GM12873 (cell line): ENCODE measurements around the gene RFC1.

Source experiments
- CTCF ChIP-seq: IDR thresholded peaks from 2 replicates; pipeline ENCODE4 v1.5.1; 2012; ENCODE audit warnings: low read depth, mild to moderate bottlenecking, moderate library complexity, low read length, control low read depth; ENCODE audit not compliant: insufficient read depth; ENCODE audit errors: missing control alignments

Gene RFC1

DNA sequence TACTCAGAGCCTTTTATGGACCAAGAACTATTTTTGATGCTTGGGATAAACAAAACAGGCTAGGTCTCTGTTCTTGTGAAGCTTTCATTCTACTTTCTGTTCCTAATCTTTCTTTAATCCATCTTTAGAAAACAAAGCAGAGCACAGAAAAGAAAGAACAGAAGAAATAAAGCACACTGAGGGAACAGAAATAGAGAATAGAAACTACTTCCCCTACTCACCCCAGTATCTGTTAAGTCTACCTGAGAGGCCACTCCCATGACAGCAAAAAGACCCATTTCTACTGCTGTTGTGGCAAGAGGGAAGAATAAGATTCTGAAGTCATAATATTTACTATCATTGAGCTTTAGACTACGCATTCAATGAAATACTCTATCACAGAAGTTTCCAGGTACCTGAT is 9.2 kb downstream of the RFC1 start:
- no peak for TF ChIP-seq CTCF

DNA sequence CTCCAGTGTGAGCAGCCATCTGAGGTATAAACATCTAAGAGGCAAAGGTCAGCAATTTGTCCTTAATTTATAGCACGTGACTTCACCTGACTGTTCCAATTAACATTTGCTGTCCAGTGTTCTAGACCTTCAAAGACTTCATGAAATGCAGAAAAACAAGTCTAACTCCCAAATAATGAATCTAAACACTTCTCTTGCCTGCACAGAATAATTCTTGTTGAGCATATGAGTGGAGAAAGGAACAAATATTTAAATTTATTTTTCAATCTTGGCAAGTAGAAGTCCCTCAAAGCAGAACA is 12.0 kb downstream of the RFC1 start:
- TF ChIP-seq CTCF, result no peak

- no peak for TF ChIP-seq CTCF
Measured at GRCh38 chr4:39353478-39354253, 12.5 kb downstream of the RFC1 start.

- TF ChIP-seq CTCF, result no peak
Measured at GRCh38 chr4:39349326-39349725, 16.8 kb downstream of the RFC1 start.

DNA sequence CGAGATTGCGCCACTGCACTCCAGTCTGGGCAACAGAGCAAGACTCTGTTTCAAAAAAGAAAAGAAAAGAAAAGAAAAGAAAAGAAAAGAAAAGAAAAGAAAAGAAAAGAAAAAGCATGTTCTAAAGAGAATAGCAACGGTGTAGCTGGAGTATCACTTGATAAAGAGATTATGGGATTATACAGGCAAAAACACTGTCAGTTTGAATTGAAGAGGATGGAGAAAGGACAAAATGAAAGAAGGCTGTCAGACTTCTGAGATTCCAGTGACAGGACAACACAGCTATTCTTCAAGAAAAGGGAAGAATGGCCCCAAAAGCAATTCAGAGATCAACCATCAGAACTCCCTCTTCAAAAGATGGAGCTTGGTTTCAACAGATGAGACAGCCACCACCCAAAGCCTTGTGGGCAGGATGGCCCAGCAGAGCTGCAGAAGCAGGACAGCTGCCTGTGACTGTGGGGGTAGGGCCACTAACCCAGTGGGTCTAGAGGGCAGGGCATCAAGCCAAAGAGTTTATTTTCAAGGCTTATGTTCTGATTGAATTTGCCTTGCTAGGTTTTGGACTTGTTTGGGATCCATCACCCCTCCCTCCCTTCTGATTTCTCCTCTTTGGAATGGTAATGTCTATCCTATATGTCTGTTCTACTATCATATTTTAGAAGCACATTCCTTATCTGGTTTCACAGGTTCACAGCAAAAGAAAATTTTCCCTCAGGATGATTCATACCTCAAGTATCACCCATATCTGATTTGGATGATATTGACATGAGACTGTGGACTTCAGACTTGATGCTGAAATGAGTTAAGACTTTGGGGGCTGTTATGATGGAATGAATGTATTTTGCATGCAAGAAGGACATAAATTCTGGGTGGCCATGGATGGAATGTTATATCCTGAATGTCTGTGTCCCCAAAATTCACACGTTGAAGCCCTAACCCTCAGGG is 17.5 kb downstream of the RFC1 start:
- no peak for TF ChIP-seq CTCF

GRCh38 chr4:39346856-39347519 is 19.2 kb downstream of the RFC1 start:
- no peak for TF ChIP-seq CTCF

- no peak for TF ChIP-seq CTCF
Measured at GRCh38 chr4:39342731-39343130, 23.4 kb downstream of the RFC1 start.
